Measurements from ENCODE around the gene ITGAD.

Gene ITGAD

GRCh38 chr16:31361201-31362110, 31.7 kb upstream of the ITGAD start:
- DNase-seq (no peak), ATAC-seq (ENCODE audit: insufficient read depth, low read depth) (no peak)
- Histone ChIP-seq H4K20me1 (ENCODE audit: insufficient read depth, low read length) (no peaks in the 10 kb centered on the region), H3K9me3 (ENCODE audit: insufficient read depth, low read length, severe bottlenecking) (no peaks in the 10 kb centered on the region), H3K79me2 (ENCODE audit: insufficient read depth, low read length) (no peaks in the 10 kb centered on the region), H3K27me3 (ENCODE audit: insufficient read depth, low read length, poor library complexity) (no peaks in the 10 kb centered on the region), H3K4me3 (ENCODE audit: low read depth in 1 of 2, low read length in 2 of 2) (no peak overlapping the region), H3K4me2 (ENCODE audit: insufficient read depth, low read length) (no peak overlapping the region), H3K4me1 (ENCODE audit: insufficient read depth, low read length) (no peaks in the 10 kb centered on the region), H3K27ac (ENCODE audit: low read length) (no peak overlapping the region), H3K36me3 (ENCODE audit: insufficient read depth, low read length) (no peaks in the 10 kb centered on the region), H2AFZ (ENCODE audit: low read depth, low read length) (no peak overlapping the region), H3K9ac (ENCODE audit: low read depth, low read length) (no peak overlapping the region)
- TF ChIP-seq EZH2 (IDR thresholded peaks at IDR 0.05; ENCODE audit: borderline replicate concordance, low read depth, low read length, severe bottlenecking) (no peak), CTCF (IDR thresholded peaks at IDR 0.05; ENCODE audit: borderline replicate concordance, extremely low read depth, low read length, poor library complexity, severe bottlenecking) (no peak)

DNA sequence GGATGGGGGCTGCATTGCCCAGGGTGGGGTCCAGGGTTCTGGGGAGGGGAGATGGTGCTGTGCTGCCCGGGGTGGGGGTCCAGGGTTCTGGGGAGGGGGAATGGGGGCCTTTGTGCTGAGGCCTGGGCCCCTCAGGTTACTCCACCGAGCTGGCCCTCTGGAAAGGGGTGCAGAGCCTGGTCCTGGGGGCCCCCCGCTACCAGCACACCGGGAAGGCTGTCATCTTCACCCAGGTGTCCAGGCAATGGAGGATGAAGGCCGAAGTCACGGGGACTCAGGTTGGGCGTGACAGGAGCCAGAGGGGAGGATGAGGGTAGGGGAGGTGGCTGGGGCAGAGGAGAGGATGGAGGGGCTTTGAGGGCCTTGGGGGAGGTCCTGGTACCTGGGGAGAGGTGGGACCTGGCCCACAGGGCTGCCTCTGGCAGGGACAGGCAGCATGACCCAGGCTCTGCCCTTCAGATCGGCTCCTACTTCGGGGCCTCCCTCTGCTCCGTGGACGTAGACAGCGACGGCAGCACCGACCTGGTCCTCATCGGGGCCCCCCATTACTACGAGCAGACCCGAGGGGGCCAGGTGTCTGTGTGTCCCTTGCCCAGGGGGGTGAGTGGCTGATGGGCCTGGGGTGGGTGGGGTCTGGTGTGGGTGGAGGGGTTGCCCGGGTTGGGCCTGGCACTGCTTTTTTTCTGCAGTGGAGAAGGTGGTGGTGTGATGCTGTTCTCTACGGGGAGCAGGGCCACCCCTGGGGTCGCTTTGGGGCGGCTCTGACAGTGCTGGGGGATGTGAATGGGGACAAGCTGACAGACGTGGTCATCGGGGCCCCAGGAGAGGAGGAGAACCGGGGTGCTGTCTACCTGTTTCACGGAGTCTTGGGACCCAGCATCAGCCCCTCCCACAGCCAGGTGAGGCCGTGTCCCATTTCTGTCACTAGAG, 30.4 kb upstream of the ITGAD start:
- no peak overlapping the region for H3K4me2 ChIP-seq (ENCODE audit: insufficient read depth, low read length)
- no peaks in the 10 kb centered on the region for H3K4me1 ChIP-seq (ENCODE audit: insufficient read depth, low read length)
- TF ChIP-seq EZH2 (IDR thresholded peaks at IDR 0.05; ENCODE audit: borderline replicate concordance, low read depth, low read length, severe bottlenecking) (no peak), CTCF (IDR thresholded peaks at IDR 0.05; ENCODE audit: borderline replicate concordance, extremely low read depth, low read length, poor library complexity, severe bottlenecking) (no peak)
- no peaks in the 10 kb centered on the region for H3K36me3 ChIP-seq (ENCODE audit: insufficient read depth, low read length)
- H3K79me2 ChIP-seq (ENCODE audit: insufficient read depth, low read length) = no peaks in the 10 kb centered on the region
- H3K4me3 ChIP-seq (ENCODE audit: low read depth in 1 of 2, low read length in 2 of 2) = no peak overlapping the region
- H3K27ac ChIP-seq (ENCODE audit: low read length) = no peak overlapping the region
- no peaks in the 10 kb centered on the region for H4K20me1 ChIP-seq (ENCODE audit: insufficient read depth, low read length)
- H2AFZ ChIP-seq (ENCODE audit: low read depth, low read length) = no peak overlapping the region
- no peak overlapping the region for H3K9ac ChIP-seq (ENCODE audit: low read depth, low read length)
- no peaks in the 10 kb centered on the region for H3K9me3 ChIP-seq (ENCODE audit: insufficient read depth, low read length, severe bottlenecking)
- no peaks in the 10 kb centered on the region for H3K27me3 ChIP-seq (ENCODE audit: insufficient read depth, low read length, poor library complexity)
- ATAC-seq (ENCODE audit: insufficient read depth, low read depth) (no peak), DNase-seq (no peak)

DNA sequence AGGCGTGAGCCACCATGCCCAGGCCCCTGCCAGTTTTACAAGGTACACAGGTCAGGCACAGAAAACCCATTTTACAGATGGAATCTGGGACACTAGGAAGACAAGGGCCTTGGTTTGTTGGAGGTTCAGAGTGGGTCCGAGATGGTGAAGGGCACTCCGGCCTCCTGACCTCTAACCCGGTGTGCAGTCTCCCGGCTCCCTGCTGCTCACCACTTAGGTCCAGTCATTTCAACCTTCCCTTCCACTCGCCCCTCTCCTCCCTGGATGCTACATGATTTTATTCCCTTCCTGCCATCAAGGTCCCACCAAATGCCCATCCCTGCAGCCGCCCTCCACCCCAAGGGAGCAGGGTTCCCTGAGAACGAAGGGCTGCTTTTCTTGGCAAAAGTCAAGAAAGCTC, 29.4 kb upstream of the ITGAD start:
- H3K27me3 ChIP-seq (ENCODE audit: insufficient read depth, low read length, poor library complexity) = no peaks in the 10 kb centered on the region
- no peak overlapping the region for H3K4me2 ChIP-seq (ENCODE audit: insufficient read depth, low read length)
- H3K79me2 ChIP-seq (ENCODE audit: insufficient read depth, low read length) = no peaks in the 10 kb centered on the region
- no peaks in the 10 kb centered on the region for H4K20me1 ChIP-seq (ENCODE audit: insufficient read depth, low read length)
- H3K27ac ChIP-seq (ENCODE audit: low read length) = no peak overlapping the region
- ATAC-seq (ENCODE audit: insufficient read depth, low read depth) (no peak), DNase-seq (no peak)
- no peak overlapping the region for H3K9ac ChIP-seq (ENCODE audit: low read depth, low read length)
- no peaks in the 10 kb centered on the region for H3K4me1 ChIP-seq (ENCODE audit: insufficient read depth, low read length)
- no peaks in the 10 kb centered on the region for H3K9me3 ChIP-seq (ENCODE audit: insufficient read depth, low read length, severe bottlenecking)
- no peak overlapping the region for H3K4me3 ChIP-seq (ENCODE audit: low read depth in 1 of 2, low read length in 2 of 2)
- no peak overlapping the region for H2AFZ ChIP-seq (ENCODE audit: low read depth, low read length)
- no peaks in the 10 kb centered on the region for H3K36me3 ChIP-seq (ENCODE audit: insufficient read depth, low read length)
- no peak for TF ChIP-seq EZH2 (IDR thresholded peaks at IDR 0.05; ENCODE audit: borderline replicate concordance, low read depth, low read length, severe bottlenecking)
- no peak for TF ChIP-seq CTCF (IDR thresholded peaks at IDR 0.05; ENCODE audit: borderline replicate concordance, extremely low read depth, low read length, poor library complexity, severe bottlenecking)
